ENCODE data around the gene DHRS2.

- TF ChIP-seq STAT1 (conservative IDR thresholded peaks at IDR 0.05): no peak
- TF ChIP-seq ZNF207 (IDR thresholded peaks at IDR 0.05; ENCODE audit: borderline replicate concordance): no peak
- no peak for TF ChIP-seq BACH1 (IDR thresholded peaks at IDR 0.05; ENCODE audit: borderline replicate concordance)
- no peak for TF ChIP-seq POLR2A (IDR thresholded peaks at IDR 0.05; ENCODE audit: low read depth, low read length)
- no peak for TF ChIP-seq SIN3A (IDR thresholded peaks at IDR 0.05; ENCODE audit: low read depth, low read length)
- TF ChIP-seq TAF1 (IDR thresholded peaks at IDR 0.05; ENCODE audit: borderline replicate concordance, low read depth, low read length): no peak
- TF ChIP-seq SMAD5 (IDR thresholded peaks at IDR 0.05; ENCODE audit: low read depth): no peak
- TF ChIP-seq, protein P1, sequence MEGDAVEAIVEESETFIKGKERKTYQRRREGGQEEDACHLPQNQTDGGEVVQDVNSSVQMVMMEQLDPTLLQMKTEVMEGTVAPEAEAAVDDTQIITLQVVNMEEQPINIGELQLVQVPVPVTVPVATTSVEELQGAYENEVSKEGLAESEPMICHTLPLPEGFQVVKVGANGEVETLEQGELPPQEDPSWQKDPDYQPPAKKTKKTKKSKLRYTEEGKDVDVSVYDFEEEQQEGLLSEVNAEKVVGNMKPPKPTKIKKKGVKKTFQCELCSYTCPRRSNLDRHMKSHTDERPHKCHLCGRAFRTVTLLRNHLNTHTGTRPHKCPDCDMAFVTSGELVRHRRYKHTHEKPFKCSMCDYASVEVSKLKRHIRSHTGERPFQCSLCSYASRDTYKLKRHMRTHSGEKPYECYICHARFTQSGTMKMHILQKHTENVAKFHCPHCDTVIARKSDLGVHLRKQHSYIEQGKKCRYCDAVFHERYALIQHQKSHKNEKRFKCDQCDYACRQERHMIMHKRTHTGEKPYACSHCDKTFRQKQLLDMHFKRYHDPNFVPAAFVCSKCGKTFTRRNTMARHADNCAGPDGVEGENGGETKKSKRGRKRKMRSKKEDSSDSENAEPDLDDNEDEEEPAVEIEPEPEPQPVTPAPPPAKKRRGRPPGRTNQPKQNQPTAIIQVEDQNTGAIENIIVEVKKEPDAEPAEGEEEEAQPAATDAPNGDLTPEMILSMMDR (IDR thresholded peaks at IDR 0.05 in 2 of 3, conservative IDR thresholded peaks at IDR 0.05 in 1 of 3; ENCODE audit: control insufficient read depth in 2 of 3, extremely low read depth in 1 of 3, insufficient read depth in 1 of 3, low read depth in 3 of 3, low read length in 3 of 3): no peak
Measured at GRCh38 chr14:23638414-23639047, 2.4 kb downstream of the DHRS2 start.

Data from GM12878 (cell line).